Skeletal muscle cell (primary cell): ENCODE results near the gene PLPP4.

Experiments used
- DNase-seq: peaks from one replicate; pipeline ENCODE4 v3.0.0-alpha.2; 2010; ENCODE audit warnings: low read depth
- H3K4me3 ChIP-seq: 2 replicates; pipeline ENCODE4 v1.5.1; 2011; ENCODE audit warnings: low read depth, mild to moderate bottlenecking, control low read depth, low read length, moderate library complexity

Gene PLPP4

DNA sequence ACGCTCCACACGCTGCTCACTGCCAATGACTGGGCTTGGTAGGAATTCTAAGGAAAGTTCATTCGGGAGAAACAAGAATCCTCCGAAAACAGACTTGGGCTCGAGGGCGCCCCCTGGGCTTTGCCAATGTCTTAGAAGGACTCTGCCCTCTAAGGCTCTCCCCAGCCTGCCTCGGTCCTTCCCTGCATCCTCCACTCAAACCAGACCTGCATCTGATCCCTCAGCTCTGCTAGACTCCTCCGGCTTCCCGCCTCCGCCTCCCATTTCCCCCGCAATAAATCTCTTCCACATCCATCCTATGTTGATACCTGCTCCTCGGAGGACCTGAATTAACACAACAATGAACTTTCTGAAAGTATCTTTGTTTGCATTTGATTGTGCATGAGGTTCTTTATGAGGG is 177.6 kb downstream of the PLPP4 start:
- no peak for DNase-seq
- no peak overlapping the region for H3K4me3 ChIP-seq
